HS-27A (cell line): ENCODE results near the gene MAP2K2.

Experiments used
- DNase-seq: peaks from one replicate; pipeline ENCODE4 v3.0.0-alpha.2; 2012; ENCODE audit warnings: low read depth, missing footprints

The MAP2K2 gene

GRCh38 chr19:4043966-4044715 lies 79.8 kb downstream of the MAP2K2 start:
- DNase-seq, result no peak

- no peak for DNase-seq
Observed at GRCh38 chr19:4043401-4043800, 80.5 kb downstream of the MAP2K2 start.

- DNase-seq, result no peak
Observed at GRCh38 chr19:4042731-4043082, 81.2 kb downstream of the MAP2K2 start.

GRCh38 chr19:4042064-4042730 lies 81.7 kb downstream of the MAP2K2 start:
- no peak for DNase-seq
